KMS-11 (cell line): ENCODE data around the gene PRAME.

Source experiments
- H2AFZ ChIP-seq: fragments of 200-600 bp; sonication (generic); 2 replicates; pipeline ENCODE4 v1.6.1; 2016; ENCODE audit warnings: antibody characterized with exemption, mixed run types, low read depth
- H3K27ac ChIP-seq: fragments of 200-600 bp; sonication (generic); 2 replicates; pipeline ENCODE4 v1.6.1; 2016; ENCODE audit warnings: mild to moderate bottlenecking, mixed run types
- H3K27me3 ChIP-seq: fragments of 200-600 bp; sonication (generic); 2 replicates; pipeline ENCODE4 v1.6.1; 2017; ENCODE audit warnings: mild to moderate bottlenecking, low read depth, mixed run types, moderate library complexity; ENCODE audit not compliant: insufficient read depth
- H3K36me3 ChIP-seq: fragments of 200-600 bp; sonication (generic); 2 replicates; pipeline ENCODE4 v1.6.1; 2017; ENCODE audit warnings: mild to moderate bottlenecking, mixed run types; ENCODE audit not compliant: insufficient read depth
- H3K4me1 ChIP-seq: fragments of 200-600 bp; sonication (generic); 2 replicates; pipeline ENCODE4 v1.6.1; 2016; ENCODE audit warnings: mild to moderate bottlenecking, low read depth, mixed run types; ENCODE audit not compliant: poor library complexity, severe bottlenecking
- H3K4me2 ChIP-seq: fragments of 200-600 bp; sonication (generic); 2 replicates; pipeline ENCODE4 v1.7.0; 2016; ENCODE audit warnings: mild to moderate bottlenecking, mixed run types
- H3K4me3 ChIP-seq: fragments of 200-600 bp; sonication (generic); IDR thresholded peaks from 2 replicates; pipeline ENCODE4 v1.6.1; 2017; ENCODE audit warnings: low read depth, low read length, mixed read lengths; ENCODE audit not compliant: insufficient read depth
- H3K79me2 ChIP-seq: fragments of 200-600 bp; sonication (generic); 2 replicates; pipeline ENCODE4 v1.6.1; 2016; ENCODE audit warnings: low read depth, mixed run types; ENCODE audit not compliant: insufficient read depth
- H3K9ac ChIP-seq: fragments of 200-600 bp; sonication (generic); 2 replicates; pipeline ENCODE4 v1.6.1; 2016; ENCODE audit warnings: mild to moderate bottlenecking, mixed run types
- H4K20me1 ChIP-seq: fragments of 200-600 bp; sonication (generic); 2 replicates; pipeline ENCODE4 v1.6.1; 2016; ENCODE audit warnings: mild to moderate bottlenecking, mixed run types; ENCODE audit not compliant: insufficient read depth
- CTCF ChIP-seq: fragments of 200-600 bp; sonication (generic); conservative IDR thresholded peaks from 2 replicates; pipeline ENCODE4 v1.6.1; 2017; ENCODE audit warnings: low read depth, mild to moderate bottlenecking, antibody characterized with exemption, low read length, moderate library complexity, mixed read lengths

Gene PRAME

GRCh38 chr22:22603470-22603947 lies 44.4 kb upstream of the PRAME start:
- H3K27me3 ChIP-seq = no peaks in the 10 kb centered on the region
- H3K4me1 ChIP-seq = no peaks in the 10 kb centered on the region
- no peak overlapping the region for H3K9ac ChIP-seq
- TF ChIP-seq CTCF = no peak
- H3K4me3 ChIP-seq = no peak overlapping the region
- no peak overlapping the region for H2AFZ ChIP-seq
- H4K20me1 ChIP-seq = no peaks in the 10 kb centered on the region
- no peak overlapping the region for H3K4me2 ChIP-seq
- H3K79me2 ChIP-seq = no peaks in the 10 kb centered on the region
- H3K36me3 ChIP-seq = no peaks in the 10 kb centered on the region
- H3K27ac ChIP-seq = no peak overlapping the region

DNA sequence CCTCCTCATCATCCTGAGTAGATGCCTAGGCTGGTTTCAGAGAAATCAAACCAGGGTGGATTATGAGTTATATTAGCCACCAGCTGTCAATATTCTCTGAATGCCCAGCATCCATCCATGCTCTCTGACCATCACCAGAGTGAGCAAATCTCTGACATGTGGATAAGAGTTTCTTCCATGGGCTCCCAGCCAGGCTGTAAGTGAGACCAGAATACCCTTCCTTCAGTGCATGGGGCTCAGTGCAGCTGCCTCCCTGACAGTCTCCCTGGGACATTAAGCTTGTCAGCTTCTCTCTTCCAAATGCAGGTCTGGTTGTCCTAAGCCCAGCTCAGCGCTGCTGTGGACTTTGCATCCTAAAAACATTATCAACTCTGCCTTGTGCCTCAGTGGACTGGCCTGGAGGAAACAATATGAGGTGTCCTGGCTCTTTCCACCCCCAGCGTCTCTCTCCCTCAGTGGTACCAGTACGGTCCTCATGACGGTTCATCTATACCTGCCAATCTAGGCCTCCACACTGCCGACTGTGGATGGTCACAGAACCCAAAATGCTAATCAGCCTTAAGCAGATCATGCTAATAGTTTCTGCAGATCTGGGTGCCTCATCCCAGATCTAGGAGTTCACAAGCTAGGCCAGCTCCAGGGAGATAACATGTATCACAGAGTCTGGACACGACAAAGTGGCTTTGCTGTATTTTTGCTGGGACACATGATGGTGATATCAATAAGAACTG lies 41.6 kb upstream of the PRAME start:
- no peak for TF ChIP-seq CTCF
- Histone ChIP-seq H3K27me3 (no peaks in the 10 kb centered on the region), H3K79me2 (no peaks in the 10 kb centered on the region), H3K4me1 (no peaks in the 10 kb centered on the region), H3K36me3 (no peaks in the 10 kb centered on the region), H3K4me3 (no peak overlapping the region), H3K27ac (no peak overlapping the region), H4K20me1 (no peaks in the 10 kb centered on the region), H2AFZ (no peak overlapping the region), H3K4me2 (no peak overlapping the region), H3K9ac (no peak overlapping the region)

DNA sequence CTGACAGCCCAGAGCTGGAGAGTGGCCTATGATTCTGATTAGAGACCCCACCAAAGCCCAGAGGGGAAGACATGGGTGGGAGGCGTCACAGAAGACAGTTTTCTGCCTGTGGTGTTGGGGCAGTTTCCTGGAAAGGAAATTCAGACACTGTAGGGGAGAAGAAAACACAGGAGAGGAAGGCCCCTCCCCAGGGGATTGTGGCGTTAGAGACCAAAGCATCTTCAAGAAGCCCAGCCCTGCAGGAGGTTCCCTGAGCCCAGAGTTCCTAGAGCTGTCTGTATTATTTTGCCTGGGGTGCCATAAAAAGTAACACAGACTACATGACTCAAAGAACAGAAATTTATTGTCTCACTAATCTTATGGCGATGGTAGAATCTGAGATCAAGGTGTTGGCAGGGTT lies 40.2 kb upstream of the PRAME start:
- Histone ChIP-seq H3K4me2 (no peak overlapping the region), H3K4me3 (no peak overlapping the region), H3K36me3 (no peaks in the 10 kb centered on the region), H2AFZ (no peak overlapping the region), H3K9ac (no peak overlapping the region), H3K27me3 (no peaks in the 10 kb centered on the region), H3K4me1 (no peaks in the 10 kb centered on the region), H4K20me1 (no peaks in the 10 kb centered on the region), H3K27ac (no peak overlapping the region), H3K79me2 (no peaks in the 10 kb centered on the region)
- TF ChIP-seq CTCF = no peak

DNA sequence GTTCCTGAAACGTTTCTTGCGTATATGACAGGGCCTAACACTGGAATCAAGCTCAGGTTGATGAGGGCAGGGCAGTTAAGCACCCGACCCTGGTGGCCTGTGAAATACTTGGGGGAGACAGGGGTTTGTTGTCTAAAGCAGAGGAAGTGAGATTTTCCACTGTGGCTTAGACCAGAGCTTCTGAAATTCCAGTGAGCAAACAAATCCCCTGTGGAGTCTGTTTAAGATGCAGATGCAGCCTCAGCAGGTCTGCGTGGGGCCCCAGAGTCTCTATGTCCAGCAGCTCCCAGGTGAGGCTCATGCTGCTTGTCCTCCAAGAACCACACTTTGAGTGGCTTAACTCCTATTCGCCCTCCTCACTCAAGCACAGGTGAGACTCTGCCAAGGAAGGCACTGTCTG lies 39.1 kb upstream of the PRAME start:
- no peaks in the 10 kb centered on the region for H3K4me1 ChIP-seq
- no peak overlapping the region for H3K4me3 ChIP-seq
- no peaks in the 10 kb centered on the region for H3K79me2 ChIP-seq
- H3K4me2 ChIP-seq = no peak overlapping the region
- H3K9ac ChIP-seq = no peak overlapping the region
- H4K20me1 ChIP-seq = no peaks in the 10 kb centered on the region
- H3K36me3 ChIP-seq = no peaks in the 10 kb centered on the region
- H2AFZ ChIP-seq = no peak overlapping the region
- H3K27ac ChIP-seq = no peak overlapping the region
- TF ChIP-seq CTCF = no peak
- H3K27me3 ChIP-seq = no peaks in the 10 kb centered on the region
